GM19025 (cell line): Measurements from ENCODE around the gene ITGB4.

Source experiments
- ATAC-seq: cut with Tn5 transposase; IDR thresholded peaks from one replicate; pipeline ENCODE4 v1.9.1; 2021; ENCODE audit warnings: mild to moderate bottlenecking, low read depth, moderate library complexity; ENCODE audit not compliant: unreplicated experiment

Gene ITGB4

GRCh38 chr17:75783069-75783783 is 62.0 kb downstream of the ITGB4 start:
- no peak for ATAC-seq

- no peak for ATAC-seq
Observed at GRCh38 chr17:75783803-75784472, 62.7 kb downstream of the ITGB4 start.

- peak; percentile 50 for ATAC-seq
Observed at GRCh38 chr17:75784473-75785015, 63.3 kb downstream of the ITGB4 start, which contains the start of gene UNK. Gene UNK (plus strand): TSS chr17:75784806. CDS start chr17:75784881, 75 bp downstream.

GRCh38 chr17:75785016-75785890 is 64.0 kb downstream of the ITGB4 start:
- ATAC-seq: peak; percentile 56

- ATAC-seq: no peak
Observed at GRCh38 chr17:75791254-75791653, 70.0 kb downstream of the ITGB4 start.

- ATAC-seq: no peak
Observed at GRCh38 chr17:75793460-75793859, 72.2 kb downstream of the ITGB4 start.

- no peak for ATAC-seq
Observed at GRCh38 chr17:75795820-75796607, 74.8 kb downstream of the ITGB4 start.

- ATAC-seq: no peak
Observed at GRCh38 chr17:75799402-75799801, 78.1 kb downstream of the ITGB4 start.

- no peak for ATAC-seq
Observed at GRCh38 chr17:75803883-75804282, 82.6 kb downstream of the ITGB4 start.

- no peak for ATAC-seq
Observed at GRCh38 chr17:75806822-75807500, 85.7 kb downstream of the ITGB4 start.
